ENCODE results near the gene HERPUD2.

DNA sequence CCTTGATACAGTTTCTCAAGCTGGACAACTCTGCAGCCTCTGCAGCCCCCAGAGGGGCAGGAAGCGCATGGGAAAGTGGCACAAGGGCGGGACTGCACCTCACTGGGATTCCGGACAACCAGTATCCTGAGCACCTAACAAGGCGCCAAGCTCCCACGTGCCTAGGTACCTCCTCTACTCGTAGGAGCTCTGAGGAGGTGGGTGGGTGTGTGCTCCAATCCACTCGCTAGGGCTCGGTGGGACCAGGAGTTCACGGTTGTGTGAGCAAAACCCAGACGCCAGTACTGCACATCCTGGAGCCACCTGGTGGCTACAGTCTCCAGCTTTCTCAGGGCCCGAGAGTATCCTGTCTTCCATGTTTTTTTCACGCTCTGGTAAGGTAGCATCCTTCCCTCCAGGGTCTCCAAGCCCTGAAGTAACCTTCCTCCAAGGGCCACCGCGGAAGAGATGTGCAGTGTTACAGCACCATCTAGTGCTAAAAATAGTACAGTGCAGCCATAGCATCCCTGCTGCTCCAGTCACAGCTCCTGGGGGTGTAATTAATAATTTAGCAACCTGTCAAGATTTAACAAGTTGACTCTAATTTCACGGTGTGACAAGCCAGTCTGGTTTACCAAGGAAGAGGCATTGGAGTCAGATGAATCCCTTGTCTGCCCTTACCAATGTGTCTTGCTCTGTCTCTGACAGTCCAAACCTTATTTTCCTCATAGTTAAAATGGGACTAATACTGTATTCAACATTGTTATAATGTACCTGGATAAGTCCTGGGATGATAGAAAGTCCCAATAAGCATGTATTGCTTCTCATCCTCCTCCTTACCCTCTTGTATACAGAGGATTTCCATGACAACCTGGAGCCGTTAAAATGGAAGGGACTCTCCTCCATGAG, 70.4 kb downstream of the HERPUD2 start:
- TF ChIP-seq CTCF (IDR thresholded peaks at IDR 0.05): peak; percentile 69 to 79 (median 76)
- TF ChIP-seq POLR2A (IDR thresholded peaks at IDR 0.05): no peak
- TF ChIP-seq POLR2AphosphoS5 (IDR thresholded peaks at IDR 0.05): no peak
- TF ChIP-seq EP300 (IDR thresholded peaks at IDR 0.05; ENCODE audit: low read depth): no peak

All from transverse colon (tissue), 4 donors.